WTC11 (cell line): ENCODE results near the gene SNAP25. TPM values are rescaled to one million over a fixed set of nuclear protein-coding genes. Genes with fewer than 3 reads are reported as not detected.

Source experiments
- ATAC-seq: fragments of 200-7000 bp; cut with Tn5 transposase; 2 replicates; pipeline ENCODE4 v1.10.0; 2021; ENCODE audit warnings: mild to moderate bottlenecking, moderate library complexity
- CTCF ChIA-PET: fragments of 300-600 bp; sonication (Branson Sonifier 250); formaldehyde crosslinking; loops from one replicate; lab custom pipeline; 2021; ENCODE audit warnings: antibody characterized with exemption; lab: Charles Lee
- POLR2A ChIA-PET: fragments of 350-600 bp; sonication (Branson Sonifier 250); formaldehyde crosslinking; loops from one replicate; lab custom pipeline; 2021; ENCODE audit warnings: antibody characterized with exemption; lab: Charles Lee
- DNase-seq: peaks from one replicate; pipeline ENCODE4 v3.0.0; 2021; ENCODE audit warnings: low spot score
- H3K27ac Mint-ChIP-seq: 2 replicates; pipeline ENCODE4 v1.8.0; 2021; ENCODE audit warnings: mixed read lengths
- H3K27me3 Mint-ChIP-seq: 2 replicates; pipeline ENCODE4 v1.8.0; 2021; ENCODE audit warnings: low read depth, mild to moderate bottlenecking, moderate library complexity, mixed read lengths
- H3K36me3 Mint-ChIP-seq: 2 replicates; pipeline ENCODE4 v1.8.0; 2021; ENCODE audit warnings: mixed read lengths
- H3K4me1 Mint-ChIP-seq: 2 replicates; pipeline ENCODE4 v1.8.0; 2022; ENCODE audit warnings: mixed read lengths
- H3K4me3 Mint-ChIP-seq: 2 replicates; pipeline ENCODE4 v1.8.0; 2021; ENCODE audit warnings: mild to moderate bottlenecking, moderate library complexity, mixed read lengths
- H3K9me3 Mint-ChIP-seq: 2 replicates; pipeline ENCODE4 v1.8.0; 2021; ENCODE audit warnings: mixed read lengths
- AFF4 ChIP-seq: sonication (generic); formaldehyde crosslinking; IDR thresholded peaks from 2 replicates; pipeline ENCODE4 v1.8.1; 2023; ENCODE audit warnings: mild to moderate bottlenecking, missing genetic modification reagents, borderline replicate concordance
- CREB1 ChIP-seq: sonication (generic); formaldehyde crosslinking; IDR thresholded peaks from 2 replicates; pipeline ENCODE4 v1.8.0; 2023; ENCODE audit warnings: mild to moderate bottlenecking, missing genetic modification reagents
- CREM ChIP-seq: sonication (generic); formaldehyde crosslinking; IDR thresholded peaks from 2 replicates; pipeline ENCODE4 v1.8.1; 2022; ENCODE audit warnings: mild to moderate bottlenecking, missing genetic modification reagents, moderate library complexity
- FOXP1 ChIP-seq: sonication (generic); formaldehyde crosslinking; IDR thresholded peaks from 2 replicates; pipeline ENCODE4 v1.8.0; 2022; ENCODE audit warnings: missing genetic modification reagents, mild to moderate bottlenecking, moderate library complexity, borderline replicate concordance
- GABPB1 ChIP-seq: sonication (generic); formaldehyde crosslinking; IDR thresholded peaks from 2 replicates; pipeline ENCODE4 v1.8.1; 2023; ENCODE audit warnings: mild to moderate bottlenecking, missing genetic modification reagents
- IRF2 ChIP-seq: sonication (generic); formaldehyde crosslinking; IDR thresholded peaks from 2 replicates; pipeline ENCODE4 v1.8.0; 2022; ENCODE audit warnings: low read depth, missing genetic modification reagents, borderline replicate concordance
- MLX ChIP-seq: sonication (generic); formaldehyde crosslinking; IDR thresholded peaks from 2 replicates; pipeline ENCODE4 v1.8.1; 2023; ENCODE audit warnings: mild to moderate bottlenecking, missing genetic modification reagents, moderate library complexity
- NFE2L1 ChIP-seq: sonication (generic); formaldehyde crosslinking; IDR thresholded peaks from 2 replicates; pipeline ENCODE4 v1.8.1; 2023; ENCODE audit warnings: missing genetic modification reagents
- NR3C1 ChIP-seq: sonication (generic); formaldehyde crosslinking; conservative IDR thresholded peaks from 2 replicates; pipeline ENCODE4 v1.8.1; 2023; ENCODE audit warnings: low read depth, mild to moderate bottlenecking, missing genetic modification reagents
- PREB ChIP-seq: sonication (generic); formaldehyde crosslinking; IDR thresholded peaks from 2 replicates; pipeline ENCODE4 v1.8.1; 2022; ENCODE audit warnings: mild to moderate bottlenecking, missing genetic modification reagents, moderate library complexity, borderline replicate concordance
- SMAD3 ChIP-seq: sonication (generic); formaldehyde crosslinking; IDR thresholded peaks from 2 replicates; pipeline ENCODE4 v1.8.0; 2022; ENCODE audit warnings: missing genetic modification reagents, mild to moderate bottlenecking, borderline replicate concordance
- SMAD4 ChIP-seq: sonication (generic); formaldehyde crosslinking; IDR thresholded peaks from 2 replicates; pipeline ENCODE4 v1.8.0; 2022; ENCODE audit warnings: mild to moderate bottlenecking, missing genetic modification reagents
- ZMAT4 ChIP-seq: fragments of 250-450 bp; sonication (Bioruptor Pico); IDR thresholded peaks from 2 replicates; pipeline ENCODE4 v1.9.0; 2021; ENCODE audit warnings: mild to moderate bottlenecking
- ZNF138 ChIP-seq: sonication (generic); formaldehyde crosslinking; conservative IDR thresholded peaks from 2 replicates; pipeline ENCODE4 v1.8.1; 2022; ENCODE audit warnings: mild to moderate bottlenecking, moderate library complexity, missing genetic modification reagents
- ZNF425 ChIP-seq: fragments of 250-450 bp; sonication (Bioruptor Pico); conservative IDR thresholded peaks from 2 replicates; pipeline ENCODE4 v1.9.0; 2021; ENCODE audit warnings: mild to moderate bottlenecking
- total RNA-seq: library from RNA; stranded (reverse); gene quantifications from 3 replicates; pipeline ENCODE4 v1.2.3, GENCODE V29; 2021

Gene SNAP25
- total RNA-seq, 1 experiment from 2014 or later, result 0.72 TPM

GRCh38 chr20:10281911-10282310 lies 63.3 kb downstream of the SNAP25 start:
- ChIA-PET CTCF (no interaction called here), POLR2A (no interaction called here)

GRCh38 chr20:10282979-10283456 lies 64.4 kb downstream of the SNAP25 start:
- CTCF ChIA-PET, result no interaction called here
- ATAC-seq (peak; percentile 40; the same call in 1 of the 2 replicates), DNase-seq (no peak)
- Mint-ChIP-seq H3K36me3 (peaks cover 19% of the 10 kb centered on the region; the same call in 1 of the 2 replicates), H3K9me3 (peaks cover 10% of the 10 kb centered on the region), H3K4me3 (no peak overlapping the region), H3K4me1 (peaks cover 59% of the 10 kb centered on the region), H3K27ac (no peak overlapping the region), H3K27me3 (peaks cover 5% of the 10 kb centered on the region; the same call in 1 of the 2 replicates)
- POLR2A ChIA-PET, result no interaction called here
- TF ChIP-seq MLX (CRISPR knock-in tag) (no peak), AFF4 (no peak), NFE2L1 (no peak), CREB1 (CRISPR knock-in tag) (no peak), SMAD4 (CRISPR knock-in tag) (no peak), SMAD3 (CRISPR knock-in tag) (no peak), ZNF138 (no peak), FOXP1 (CRISPR knock-in tag) (no peak), NR3C1 (CRISPR knock-in tag) (no peak), IRF2 (CRISPR knock-in tag) (no peak), ZNF425 (CRISPR knock-in tag) (no peak), CREM (CRISPR knock-in tag) (no peak), PREB (no peak), ZMAT4 (no peak)
- TF ChIP-seq, all 79 proteins: peak for 0

More at GRCh38 chr20:10281911-10282310, 63.3 kb downstream of the SNAP25 start:
- Mint-ChIP-seq H3K27ac (0 out of 2 replicates have a peak overlapping the region, but pooled peaks have one; percentile 56), H3K27me3 (peaks cover 5% of the 10 kb centered on the region; the same call in 1 of the 2 replicates), H3K4me1 (peaks cover 62% of the 10 kb centered on the region), H3K9me3 (peaks cover 10% of the 10 kb centered on the region), H3K4me3 (no peak overlapping the region), H3K36me3 (peaks cover 19% of the 10 kb centered on the region; the same call in 1 of the 2 replicates)
- ATAC-seq (no peak), DNase-seq (no peak)
- no peak for TF ChIP-seq GABPB1 (CRISPR knock-in tag)
